GM18858 (cell line): ENCODE results near the gene SORBS1.
A peak's percentile ranks its signal among the peaks of the same experiment; 100 is the strongest.

Experiments
- ATAC-seq: cut with Tn5 transposase; IDR thresholded peaks from one replicate; pipeline ENCODE4 v1.9.1; 2021; ENCODE audit not compliant: unreplicated experiment

SORBS1 gene

DNA sequence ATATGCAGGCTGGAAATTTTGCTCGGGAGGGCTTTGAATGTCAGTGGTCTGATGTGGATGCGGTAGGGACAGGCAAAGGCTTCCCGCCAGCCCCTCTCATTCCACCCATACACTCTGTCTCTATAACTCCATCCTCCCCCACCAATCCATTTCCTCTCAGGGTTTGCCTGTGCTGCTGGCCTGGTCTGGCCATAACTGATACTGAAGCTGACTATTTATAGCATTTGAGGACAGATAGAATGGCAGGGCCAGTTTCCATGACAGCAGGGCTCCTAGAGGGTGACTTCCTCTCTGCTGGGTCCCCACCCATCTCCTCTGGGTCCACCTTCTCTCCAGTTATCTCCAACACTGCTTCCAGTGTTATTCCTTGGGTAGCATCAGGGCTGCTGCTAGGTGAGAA, 263.8 kb downstream of the SORBS1 start:
- ATAC-seq, result peak; percentile 36

DNA sequence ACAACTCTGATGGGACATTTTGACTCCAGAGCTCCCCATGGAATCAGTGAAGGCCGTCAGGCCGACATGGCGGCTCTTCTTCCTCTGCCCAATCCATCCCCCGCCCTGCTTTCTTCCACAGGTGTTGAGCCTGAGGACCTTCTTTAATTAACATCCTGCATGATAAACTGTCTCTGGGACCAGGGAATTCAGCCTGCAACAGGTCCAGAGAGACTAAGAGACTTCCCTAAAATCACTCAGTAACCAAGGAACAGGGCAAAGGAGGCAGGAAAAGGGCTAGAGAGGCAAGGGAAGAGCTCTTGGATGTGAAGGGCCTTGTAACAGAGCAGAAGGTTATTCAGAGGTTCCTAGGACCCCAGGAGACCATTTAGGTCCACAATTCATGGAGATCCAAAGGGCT, 264.4 kb downstream of the SORBS1 start:
- no peak for ATAC-seq

DNA sequence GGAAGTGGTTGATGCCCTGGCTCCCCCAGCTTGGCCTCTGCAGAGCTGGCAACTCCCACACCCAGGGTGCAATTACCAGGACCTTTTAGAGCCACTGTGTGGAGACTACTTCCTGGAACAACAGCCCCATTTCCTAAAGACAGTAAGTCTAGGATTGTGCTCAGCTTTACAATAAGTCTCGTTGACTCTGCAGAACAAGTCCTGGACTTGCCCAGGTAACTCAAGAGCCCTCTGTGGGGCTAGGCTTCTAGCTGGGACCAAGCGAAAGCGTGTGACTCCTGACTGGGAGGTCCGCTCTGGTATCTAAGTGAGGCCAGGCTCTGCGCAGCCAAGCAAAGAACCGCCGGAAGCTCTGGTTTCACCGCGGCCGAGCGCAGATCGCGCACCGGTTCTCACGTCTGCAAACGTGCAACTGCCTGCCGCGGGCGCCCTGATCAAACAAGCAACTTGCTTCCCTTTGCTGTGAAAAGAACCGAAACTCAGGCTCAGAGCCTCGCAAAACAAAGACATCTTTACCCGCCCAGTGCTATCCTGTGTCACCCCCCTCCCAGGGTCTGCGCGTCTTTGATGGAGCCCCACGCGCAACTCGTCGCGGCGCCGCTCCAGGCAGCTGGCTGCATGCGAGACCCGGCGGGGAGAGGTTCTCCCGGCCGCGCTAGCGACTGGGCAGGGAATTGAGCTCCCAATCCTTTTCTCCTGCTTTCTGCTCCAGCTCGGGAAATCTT, 266.0 kb downstream of the SORBS1 start:
- peak; percentile 73 for ATAC-seq

- no peak for ATAC-seq
Observed at GRCh38 chr10:95293631-95294030, 267.5 kb downstream of the SORBS1 start.

DNA sequence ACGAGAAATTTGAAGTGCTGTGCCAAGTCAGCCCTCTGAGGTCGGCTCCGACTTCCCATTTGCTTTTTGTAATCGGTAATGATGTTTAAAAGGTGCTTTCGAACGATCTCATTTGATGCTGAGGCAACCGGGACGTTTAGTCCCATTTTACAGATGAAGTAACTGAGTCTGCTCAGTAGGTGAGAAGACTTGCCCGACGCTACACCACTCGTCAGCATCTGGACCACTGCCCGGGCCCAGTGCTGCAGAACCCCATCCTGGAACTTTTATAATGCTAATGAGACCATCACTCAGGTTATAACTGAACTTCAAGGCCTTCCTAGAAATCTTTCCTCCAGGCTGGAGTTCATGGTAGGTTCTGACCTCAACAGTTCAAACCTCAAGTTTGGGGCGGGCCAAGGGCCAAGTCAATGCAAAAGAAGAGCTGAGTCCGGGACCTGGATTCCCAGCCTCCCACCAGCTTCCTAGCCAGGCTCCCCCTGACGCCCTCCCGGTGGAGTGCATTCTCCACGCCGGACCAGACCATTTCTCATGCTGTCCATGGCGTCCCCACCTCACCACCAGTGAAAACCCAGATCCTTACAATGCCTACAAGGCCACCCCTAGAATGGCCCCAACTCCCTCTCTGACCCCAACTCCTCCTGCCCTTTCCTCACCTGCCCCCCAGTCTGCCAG, 269.7 kb downstream of the SORBS1 start:
- ATAC-seq, result no peak

DNA sequence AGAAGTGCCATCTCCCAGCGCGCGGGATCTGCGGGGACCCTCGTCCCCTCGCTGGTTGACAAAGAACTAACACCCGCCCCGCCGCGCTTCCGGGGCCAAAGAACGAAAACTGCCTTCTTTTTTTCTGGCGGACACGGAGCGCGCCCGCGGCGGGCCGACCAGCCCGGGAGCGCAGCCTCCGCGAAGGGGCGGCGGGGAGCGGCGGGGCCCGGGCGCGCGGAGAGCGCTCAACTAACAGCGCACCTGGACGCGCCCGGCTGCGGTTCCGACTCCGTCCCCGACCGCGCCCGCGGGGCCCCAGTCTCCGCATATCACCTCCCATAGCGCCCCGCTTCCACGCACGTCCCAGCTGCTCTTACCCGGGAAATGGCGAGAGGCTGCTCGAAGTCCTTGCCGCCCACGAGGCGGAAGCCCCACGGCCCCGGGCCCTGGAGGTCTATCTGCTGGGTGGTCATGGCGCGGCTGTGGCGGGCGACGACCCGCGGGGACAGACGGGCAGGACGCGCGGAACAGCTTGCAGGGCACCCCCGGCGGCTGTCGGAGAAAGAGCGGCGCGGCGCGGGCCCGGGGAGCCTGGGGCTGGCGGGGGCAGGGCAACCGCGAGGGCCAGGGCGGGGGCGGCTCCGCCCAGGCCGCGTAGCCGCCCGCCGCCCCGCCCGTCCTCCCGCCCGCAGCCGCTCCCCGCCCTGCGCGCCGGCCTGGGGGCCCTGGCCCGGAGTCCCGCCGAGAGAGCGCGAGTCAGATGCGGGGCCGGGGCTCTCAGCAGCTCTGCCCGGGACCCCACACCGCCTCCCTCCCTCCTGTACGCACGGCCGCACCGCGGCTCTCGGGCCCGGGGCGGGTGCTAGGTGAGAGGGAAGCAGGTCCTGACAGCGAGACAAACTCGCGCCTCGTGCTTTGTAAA, 270.5 kb downstream of the SORBS1 start, which contains the start of gene PDLIM1:
PDLIM1 (minus strand) TSS at position 543 of the 904 bp plus-strand sequence; CDS start at position 455, 88 bp downstream.
- no peak for ATAC-seq

DNA sequence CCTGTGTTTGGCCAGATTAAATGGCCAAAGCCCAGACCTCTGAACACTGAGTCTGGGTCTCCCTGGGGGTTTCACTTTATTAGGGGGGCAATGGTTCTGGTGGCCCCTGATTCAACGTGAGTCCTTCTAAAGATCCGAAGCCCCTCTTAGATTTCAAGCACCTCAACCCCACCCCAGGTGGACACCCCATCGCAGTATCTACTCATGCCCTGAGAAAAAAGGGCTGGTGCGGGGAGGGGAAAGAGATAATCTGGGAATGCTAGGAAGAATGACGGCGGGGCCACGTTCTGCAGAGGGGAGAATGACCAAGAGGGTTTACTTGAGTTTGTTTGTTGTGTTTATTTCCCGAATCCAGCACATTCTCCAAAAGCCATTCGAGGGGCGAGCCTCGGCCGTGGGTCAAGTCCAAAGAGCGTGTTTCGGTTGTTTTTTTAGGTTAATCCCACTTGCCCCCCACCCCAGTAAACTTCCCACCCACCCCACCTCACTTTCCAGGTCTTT, 271.2 kb downstream of the SORBS1 start:
- ATAC-seq, result no peak

GRCh38 chr10:95289003-95289920, 271.9 kb downstream of the SORBS1 start:
- ATAC-seq, result no peak

GRCh38 chr10:95288303-95288702, 272.9 kb downstream of the SORBS1 start:
- no peak for ATAC-seq

DNA sequence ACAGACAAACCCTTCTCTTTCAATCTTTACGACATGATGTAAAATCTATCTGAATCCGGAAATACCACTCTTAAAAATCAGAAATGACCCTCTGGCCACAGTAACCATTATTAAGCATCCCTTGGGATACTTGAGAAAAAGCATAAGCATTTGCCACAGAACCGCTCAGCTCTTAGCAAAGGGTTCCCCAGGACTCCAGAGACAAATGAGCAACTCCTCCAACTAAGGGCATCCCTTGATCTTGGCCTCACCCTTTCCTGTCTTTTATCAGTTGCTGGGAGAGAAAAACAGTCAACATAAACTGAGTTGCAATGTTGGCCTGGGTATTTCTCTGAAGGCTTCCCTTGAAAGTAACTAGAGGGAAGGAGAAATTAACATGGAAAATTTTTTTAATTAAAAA, 273.9 kb downstream of the SORBS1 start:
- ATAC-seq, result no peak

DNA sequence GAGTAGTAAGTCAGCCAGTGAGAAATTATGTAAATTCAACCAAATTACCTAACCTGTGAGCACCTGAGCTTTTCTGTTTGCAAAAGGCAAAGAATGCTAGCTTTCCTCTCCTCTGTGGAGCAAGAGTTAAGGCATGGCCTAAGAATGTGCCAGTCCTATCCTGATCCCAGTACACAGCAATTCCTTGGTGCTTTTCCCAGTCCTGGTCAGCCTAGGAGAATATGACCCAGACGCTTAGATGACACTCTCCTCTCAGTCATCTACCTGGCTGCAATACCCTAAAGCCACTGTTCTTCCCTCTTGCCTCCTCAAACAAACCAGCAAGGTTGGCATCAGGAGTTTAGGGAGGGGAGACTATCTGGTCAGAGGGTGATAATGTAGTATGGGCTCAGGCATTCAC, 274.5 kb downstream of the SORBS1 start:
- ATAC-seq, result no peak

DNA sequence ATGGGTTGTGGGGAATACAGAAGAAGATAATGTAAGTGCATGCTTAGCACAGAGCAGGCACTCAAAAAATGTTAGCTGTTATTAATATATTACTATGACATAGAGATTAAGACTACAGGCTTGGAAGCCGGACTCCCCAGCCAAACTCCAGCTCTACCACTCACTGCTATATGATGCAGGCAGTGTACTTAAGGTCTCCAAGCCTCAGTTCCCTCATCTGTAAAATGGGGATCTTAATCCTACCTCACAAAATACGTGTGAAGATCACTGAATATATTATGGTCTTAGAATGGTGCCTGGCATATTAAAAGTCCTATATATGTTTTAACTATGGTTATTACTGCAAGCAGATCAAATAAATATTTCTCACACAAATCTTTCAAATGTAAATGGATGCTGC, 275.6 kb downstream of the SORBS1 start:
- no peak for ATAC-seq

DNA sequence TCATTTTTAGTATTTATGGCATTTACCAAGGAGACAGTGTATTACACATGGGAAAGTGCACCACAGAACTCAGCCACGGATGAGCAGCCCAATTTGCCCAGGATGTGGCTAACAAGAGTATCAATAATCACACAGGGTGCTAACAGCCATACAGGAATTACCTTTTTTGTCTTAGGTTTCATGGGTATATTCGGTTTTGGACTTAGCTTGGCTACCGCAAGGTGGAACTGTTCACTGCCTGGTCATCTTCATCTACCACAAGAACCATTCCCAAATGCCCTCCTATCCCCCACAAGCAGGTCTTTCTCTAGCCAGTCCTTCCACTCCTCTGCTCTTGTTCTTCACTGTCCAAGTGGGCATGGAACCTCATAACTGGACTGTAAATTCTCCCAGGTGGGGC, 276.4 kb downstream of the SORBS1 start:
- ATAC-seq, result no peak

DNA sequence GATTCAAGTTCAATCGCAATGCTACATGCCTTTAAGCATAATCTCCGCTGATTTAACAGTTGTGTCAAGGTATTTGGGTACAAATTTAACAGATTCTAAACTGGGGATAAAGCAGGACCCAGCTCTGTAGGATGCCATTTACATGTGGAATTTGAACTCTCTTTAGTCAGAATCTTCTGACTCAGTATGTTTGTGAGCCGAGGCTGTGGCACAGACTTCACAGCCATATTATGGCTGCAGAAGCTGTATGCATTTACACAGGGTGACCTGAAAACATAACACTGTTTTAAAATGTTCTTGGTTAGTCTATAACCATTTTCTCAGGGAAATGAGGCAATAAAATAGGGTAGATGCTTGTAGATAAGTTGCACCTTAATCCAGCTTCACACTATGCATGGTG, 279.1 kb downstream of the SORBS1 start:
- ATAC-seq, result no peak

GRCh38 chr10:95281206-95281605, 280.0 kb downstream of the SORBS1 start:
- ATAC-seq, result no peak

GRCh38 chr10:95280637-95281036, 280.5 kb downstream of the SORBS1 start:
- no peak for ATAC-seq

DNA sequence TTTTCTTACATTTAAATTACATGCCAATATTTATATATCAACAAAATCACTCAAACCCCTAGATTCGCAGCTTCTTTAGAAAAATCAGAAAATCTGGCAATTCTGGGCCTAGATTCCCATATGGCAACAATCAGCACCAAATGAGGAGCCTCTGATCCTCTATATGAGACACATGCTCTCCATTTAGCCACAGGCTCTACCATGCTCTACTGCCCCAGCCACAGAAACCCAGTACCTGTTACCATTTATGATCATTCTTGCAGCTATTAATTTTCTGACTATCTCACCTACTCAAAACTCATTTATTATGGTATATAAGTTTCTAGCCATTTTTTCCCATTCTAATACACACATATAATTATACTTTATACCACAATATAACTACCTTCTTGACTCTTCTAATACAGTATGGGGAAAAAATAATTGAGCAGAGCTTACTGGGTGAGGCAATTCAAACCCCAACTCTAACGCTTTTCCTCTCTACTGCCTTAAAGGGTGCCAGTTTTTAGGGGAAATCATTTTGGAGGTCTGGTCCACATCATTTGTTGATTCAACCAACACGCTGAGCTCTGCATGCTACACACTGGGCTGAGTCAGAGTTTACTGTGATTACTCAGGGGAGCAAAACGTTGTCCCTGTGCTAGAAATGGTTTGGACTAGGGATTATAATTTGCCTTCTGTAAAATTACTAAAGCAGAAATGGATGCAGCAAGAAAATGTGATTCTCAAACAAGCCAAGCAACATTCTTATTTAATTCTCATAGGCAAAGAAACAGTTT, 281.9 kb downstream of the SORBS1 start:
- no peak for ATAC-seq

DNA sequence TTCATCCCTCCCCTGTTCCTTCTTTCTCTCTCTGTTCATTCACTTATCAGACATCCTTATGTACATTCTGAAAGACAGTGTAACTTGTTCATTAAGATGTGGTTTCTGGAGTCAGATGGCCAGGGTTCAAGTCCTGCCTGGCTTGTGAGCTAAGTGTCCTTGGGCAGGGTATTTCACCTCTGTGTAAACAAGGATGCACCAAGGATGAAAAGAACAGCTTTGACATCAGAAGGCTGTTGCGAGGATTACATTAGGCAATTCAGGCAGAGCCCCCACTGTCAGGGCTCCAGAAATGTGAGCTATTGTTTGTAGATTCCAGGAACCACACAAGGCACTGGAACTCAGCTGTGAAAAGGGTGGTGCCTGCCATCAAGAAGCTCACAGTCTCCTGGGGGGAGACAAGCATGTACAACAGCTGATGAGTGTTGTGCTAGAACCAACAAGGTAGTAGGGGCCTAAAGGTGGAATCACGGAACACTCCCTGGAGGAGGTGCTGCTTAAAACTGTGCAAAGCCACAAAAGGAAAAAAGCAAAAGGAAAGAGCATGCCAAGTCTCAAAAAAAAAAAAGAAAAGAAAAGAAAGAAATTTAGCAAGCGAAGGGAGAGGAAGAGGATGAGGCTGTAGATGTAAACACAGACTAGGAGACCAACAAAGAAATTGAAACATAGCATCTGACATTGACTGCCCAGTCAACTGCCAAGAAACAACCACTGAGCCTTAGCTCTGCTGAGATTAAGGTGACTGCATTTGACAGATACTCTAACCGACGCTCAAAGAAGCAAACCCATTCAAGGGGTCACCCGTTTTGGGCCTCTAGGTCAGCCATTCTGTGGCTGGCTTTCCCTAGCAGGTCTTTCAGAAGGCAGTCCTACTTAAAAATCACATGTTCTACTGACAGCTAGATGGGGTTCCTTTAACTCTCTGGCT, 282.8 kb downstream of the SORBS1 start:
- no peak for ATAC-seq
